Measurements from ENCODE around the gene EIF1AX. TPM values are rescaled to one million over a fixed set of nuclear protein-coding genes. Genes with fewer than 3 reads are reported as not detected.

EIF1AX gene
- total and polyA plus RNA-seq, 8 donors, result 80.1 to 125 (median 93.2) TPM

GRCh38 chrX:20111271-20111670 lies 30.4 kb downstream of the EIF1AX start:
- TF ChIP-seq, protein P1, sequence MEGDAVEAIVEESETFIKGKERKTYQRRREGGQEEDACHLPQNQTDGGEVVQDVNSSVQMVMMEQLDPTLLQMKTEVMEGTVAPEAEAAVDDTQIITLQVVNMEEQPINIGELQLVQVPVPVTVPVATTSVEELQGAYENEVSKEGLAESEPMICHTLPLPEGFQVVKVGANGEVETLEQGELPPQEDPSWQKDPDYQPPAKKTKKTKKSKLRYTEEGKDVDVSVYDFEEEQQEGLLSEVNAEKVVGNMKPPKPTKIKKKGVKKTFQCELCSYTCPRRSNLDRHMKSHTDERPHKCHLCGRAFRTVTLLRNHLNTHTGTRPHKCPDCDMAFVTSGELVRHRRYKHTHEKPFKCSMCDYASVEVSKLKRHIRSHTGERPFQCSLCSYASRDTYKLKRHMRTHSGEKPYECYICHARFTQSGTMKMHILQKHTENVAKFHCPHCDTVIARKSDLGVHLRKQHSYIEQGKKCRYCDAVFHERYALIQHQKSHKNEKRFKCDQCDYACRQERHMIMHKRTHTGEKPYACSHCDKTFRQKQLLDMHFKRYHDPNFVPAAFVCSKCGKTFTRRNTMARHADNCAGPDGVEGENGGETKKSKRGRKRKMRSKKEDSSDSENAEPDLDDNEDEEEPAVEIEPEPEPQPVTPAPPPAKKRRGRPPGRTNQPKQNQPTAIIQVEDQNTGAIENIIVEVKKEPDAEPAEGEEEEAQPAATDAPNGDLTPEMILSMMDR (IDR thresholded peaks at IDR 0.05), result no peak
- intact Hi-C loops (cut with DNase I), result no loop called here
- no peak overlapping the region for H3K4me3 ChIP-seq
- H3K27ac ChIP-seq, result no peak overlapping the region
- no peaks in the 10 kb centered on the region for H3K9me3 ChIP-seq
- peaks cover 10 to 19% of the 10 kb centered on the region in 2 donors for H3K27me3 ChIP-seq
- no peaks in the 10 kb centered on the region for H3K36me3 ChIP-seq
- peaks cover 0 to 6% of the 10 kb centered on the region in 2 donors for H3K4me1 ChIP-seq
- ATAC-seq (no peak), DNase-seq (no peak)

- peak; percentile 58 for ATAC-seq
- no peak for DNase-seq
- Histone ChIP-seq H3K27ac (no peak overlapping the region), H3K9me3 (no peaks in the 10 kb centered on the region), H3K4me3 (no peak overlapping the region), H3K36me3 (no peaks in the 10 kb centered on the region), H3K27me3 (no peaks in the 10 kb centered on the region), H3K4me1 (no peaks in the 10 kb centered on the region)
- TF ChIP-seq, protein P1 (IDR thresholded peaks at IDR 0.05), result no peak
- intact Hi-C loops (cut with DNase I), result no loop called here
These were observed 39.6 kb downstream of the EIF1AX start for GRCh38 chrX:20101934-20102581.

DNA sequence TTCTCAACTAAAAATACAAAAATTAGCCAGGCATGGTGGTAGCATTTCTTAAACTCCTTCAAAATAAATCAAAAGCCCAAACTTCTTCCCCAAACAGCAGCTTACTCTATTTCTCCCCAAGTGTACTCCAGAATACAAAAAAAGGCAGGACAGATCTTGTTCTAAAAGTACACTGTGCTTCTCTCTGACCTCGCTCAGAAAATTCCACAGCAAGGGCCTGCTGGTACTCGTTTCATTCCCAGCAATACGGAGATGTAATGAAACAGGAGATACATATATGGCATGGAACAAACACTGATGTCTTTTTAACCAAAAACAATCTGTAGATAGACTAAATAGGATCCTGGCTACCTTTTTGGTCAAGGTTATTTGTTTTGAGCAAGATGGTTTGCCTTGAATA lies 50.1 kb downstream of the EIF1AX start:
- no peak overlapping the region for H3K27ac ChIP-seq
- intact Hi-C loops (cut with DNase I), result no loop called here
- H3K36me3 ChIP-seq, result no peaks in the 10 kb centered on the region
- no peaks in the 10 kb centered on the region for H3K4me1 ChIP-seq
- H3K9me3 ChIP-seq, result no peaks in the 10 kb centered on the region
- no peak for ATAC-seq
- TF ChIP-seq, protein P1 (IDR thresholded peaks at IDR 0.05), result no peak
- H3K4me3 ChIP-seq, result no peak overlapping the region
- DNase-seq, result no peak
- H3K27me3 ChIP-seq, result peaks cover 0 to 5% of the 10 kb centered on the region in 2 donors

DNA sequence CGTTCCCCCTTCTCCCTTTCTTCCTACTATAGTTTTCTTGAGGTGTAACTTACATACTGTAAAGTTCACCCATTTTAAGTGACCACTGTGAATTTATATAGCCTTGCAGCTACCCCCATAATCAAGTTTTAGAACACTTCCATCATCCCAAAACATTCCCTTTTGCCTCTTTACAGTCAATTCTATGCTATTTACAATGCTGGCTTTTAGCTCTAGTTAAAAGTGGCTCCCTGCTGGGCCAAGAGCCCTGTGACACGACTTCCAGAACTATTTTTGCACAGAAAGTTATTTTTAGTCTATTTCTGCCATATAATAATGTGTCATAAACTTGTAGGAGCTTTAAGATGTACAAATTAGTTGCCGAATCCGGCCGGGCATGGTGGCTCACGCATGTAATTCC lies 51.8 kb downstream of the EIF1AX start:
- intact Hi-C loops (cut with DNase I), result no loop called here
- no peak for ATAC-seq
- TF ChIP-seq, protein P1 (IDR thresholded peaks at IDR 0.05), result no peak
- no peaks in the 10 kb centered on the region for H3K9me3 ChIP-seq
- no peak for DNase-seq
- no peaks in the 10 kb centered on the region for H3K4me1 ChIP-seq
- H3K27me3 ChIP-seq, result peaks cover 0 to 5% of the 10 kb centered on the region in 2 donors
- no peaks in the 10 kb centered on the region for H3K36me3 ChIP-seq
- no peak overlapping the region for H3K4me3 ChIP-seq
- no peak overlapping the region for H3K27ac ChIP-seq

GRCh38 chrX:20080277-20080676 lies 61.4 kb downstream of the EIF1AX start:
- H3K36me3 ChIP-seq, result no peaks in the 10 kb centered on the region
- no peak for ATAC-seq
- H3K27ac ChIP-seq, result no peak overlapping the region
- no peaks in the 10 kb centered on the region for H3K4me1 ChIP-seq
- TF ChIP-seq, protein P1 (IDR thresholded peaks at IDR 0.05), result no peak
- no peak overlapping the region for H3K4me3 ChIP-seq
- no peaks in the 10 kb centered on the region for H3K9me3 ChIP-seq
- DNase-seq, result no peak
- no peaks in the 10 kb centered on the region for H3K27me3 ChIP-seq
- intact Hi-C loops (cut with DNase I), result no loop called here

Other genes with a start within 250 kb of the EIF1AX start
- gene BCLAF3, start 150.8 kb downstream of the EIF1AX start, total RNA-seq, result 10 to 100 TPM; 11.1 to 14.1 TPM
- 10 to 100 TPM; 16.2 to 20.5 (median 17.7) TPM for gene BCLAF3, start 150.8 kb downstream of the EIF1AX start, polyA plus RNA-seq (ENCODE audit: insufficient read length in 6 of 6)
- 1 to 10 TPM in 1 of 2 donors, under 1 TPM in 1; 0.45 to 1.5 TPM for gene MAP7D2, start 24.9 kb downstream of the EIF1AX start, total RNA-seq
- under 1 TPM; 0.31 to 0.47 (median 0.38) TPM for gene MAP7D2, start 24.9 kb downstream of the EIF1AX start, polyA plus RNA-seq (ENCODE audit: insufficient read length in 6 of 6)
- 10 to 100 TPM; 60.8 to 73.5 TPM for gene RPS6KA3, start 125.1 kb upstream of the EIF1AX start, total RNA-seq
- gene RPS6KA3, start 125.1 kb upstream of the EIF1AX start, polyA plus RNA-seq (ENCODE audit: insufficient read length in 6 of 6), result 10 to 100 TPM; 40.2 to 49.3 (median 43.7) TPM

Data from left lung (tissue), 10 donors.